Liver (tissue), 9 donors: ENCODE results near the gene IKZF3. TPM values are rescaled to one million over a fixed set of nuclear protein-coding genes. Genes with fewer than 3 reads are reported as not detected.

Source experiments
- DNase-seq: peaks from one replicate; pipeline ENCODE4 v3.0.0-alpha.2; 2017; ENCODE audit warnings: low spot score
- H3K27ac ChIP-seq, 2 donors: one replicate each; pipeline ENCODE4 v1.7.0; 2013; ENCODE audit warnings: inconsistent platforms in 2 of 2, low read length in 2 of 2, control low read depth in 1 of 2, low read depth in 1 of 2, mild to moderate bottlenecking in 1 of 2
- H3K27me3 ChIP-seq, 4 donors: one replicate each; pipeline versions ENCODE4 v1.6.1 to v1.7.0; 2013; ENCODE audit warnings: low read length in 3 of 4, inconsistent platforms in 1 of 4, mild to moderate bottlenecking in 1 of 4, moderate library complexity in 1 of 4; ENCODE audit not compliant: control insufficient read depth in 4 of 4, insufficient read depth in 4 of 4
- H3K36me3 ChIP-seq, 4 donors: one replicate each; pipeline versions ENCODE4 v1.6.1 to v1.7.0; 2013; ENCODE audit warnings: low read length in 3 of 4, mild to moderate bottlenecking in 3 of 4, low read depth in 1 of 4, moderate library complexity in 1 of 4; ENCODE audit not compliant: control insufficient read depth in 4 of 4, insufficient read depth in 3 of 4
- H3K4me1 ChIP-seq, 4 donors: one replicate each; pipeline versions ENCODE4 v1.6.1 to v1.7.0; 2013; ENCODE audit warnings: low read length in 3 of 4, mild to moderate bottlenecking in 3 of 4, moderate library complexity in 1 of 4; ENCODE audit not compliant: control insufficient read depth in 4 of 4, insufficient read depth in 4 of 4
- H3K4me3 ChIP-seq, 3 donors: one replicate each; pipeline versions ENCODE4 v1.6.1 to v1.7.0; 2013; ENCODE audit warnings: low read length in 3 of 3, control low read depth in 1 of 3, low read depth in 1 of 3, mild to moderate bottlenecking in 1 of 3
- H3K9ac ChIP-seq, 2 donors: one replicate each; pipeline ENCODE4 v1.7.0; 2013; ENCODE audit warnings: low read length in 2 of 2, mild to moderate bottlenecking in 2 of 2, moderate library complexity in 2 of 2, control low read depth in 1 of 2, low read depth in 1 of 2
- H3K9me3 ChIP-seq, 4 donors: one replicate each; pipeline versions ENCODE4 v1.6.1 to v1.7.0; 2013; ENCODE audit warnings: low read length in 3 of 4; ENCODE audit not compliant: control insufficient read depth in 4 of 4
- EGR1 ChIP-seq, 2 donors: IDR thresholded peaks; 2 replicates each; pipeline ENCODE4 v1.6.1; 2016 to 2018; ENCODE audit warnings: antibody characterized with exemption in 2 of 2, low read depth in 2 of 2
- FOXA1 ChIP-seq: IDR thresholded peaks from 2 replicates; pipeline ENCODE4 v1.6.1; 2016; ENCODE audit warnings: antibody characterized with exemption
- FOXA2 ChIP-seq: IDR thresholded peaks from 2 replicates; pipeline ENCODE4 v1.6.1; 2016; ENCODE audit warnings: antibody characterized with exemption
- GABPA ChIP-seq, 2 donors: IDR thresholded peaks in 1 of 2; conservative IDR thresholded peaks in 1 of 2; 2 replicates each; pipeline ENCODE4 v1.6.1; 2016; ENCODE audit warnings: antibody characterized with exemption in 2 of 2, mild to moderate bottlenecking in 1 of 2, moderate library complexity in 1 of 2
- HNF4A ChIP-seq, 2 donors: conservative IDR thresholded peaks; 2 replicates each; pipeline ENCODE4 v1.6.1; 2016; ENCODE audit warnings: antibody characterized with exemption in 2 of 2, mild to moderate bottlenecking in 2 of 2
- HNF4G ChIP-seq: IDR thresholded peaks from 2 replicates; pipeline ENCODE4 v1.6.1; 2016; ENCODE audit warnings: antibody characterized with exemption
- JUND ChIP-seq, 2 donors: IDR thresholded peaks; 2 replicates each; pipeline ENCODE4 v1.6.1; 2016; ENCODE audit warnings: antibody characterized with exemption in 2 of 2
- MAX ChIP-seq: IDR thresholded peaks from 2 replicates; pipeline ENCODE4 v1.6.1; 2016; ENCODE audit warnings: antibody characterized with exemption
- NR2F2 ChIP-seq: IDR thresholded peaks from 2 replicates; pipeline ENCODE4 v1.6.1; 2016; ENCODE audit warnings: antibody characterized with exemption
- RAD21 ChIP-seq, 2 donors: IDR thresholded peaks; 2 replicates each; pipeline ENCODE4 v1.6.1; 2016; ENCODE audit warnings: antibody characterized with exemption in 2 of 2, mild to moderate bottlenecking in 2 of 2
- RXRA ChIP-seq, 2 donors: IDR thresholded peaks; 2 replicates each; pipeline ENCODE4 v1.6.1; 2017 to 2018; ENCODE audit warnings: antibody characterized with exemption in 2 of 2, mild to moderate bottlenecking in 1 of 2
- SP1 ChIP-seq: IDR thresholded peaks from 2 replicates; pipeline ENCODE4 v1.6.1; 2018; ENCODE audit warnings: antibody characterized with exemption, mild to moderate bottlenecking
- TAF1 ChIP-seq: conservative IDR thresholded peaks from 2 replicates; pipeline ENCODE4 v1.6.1; 2016; ENCODE audit warnings: antibody characterized with exemption, mild to moderate bottlenecking
- YY1 ChIP-seq: IDR thresholded peaks from 2 replicates; pipeline ENCODE4 v1.6.1; 2016; ENCODE audit warnings: antibody characterized with exemption, mild to moderate bottlenecking
- polyA plus RNA-seq, 2 donors: library from polyadenylated mRNA; stranded (reverse) in 1 of 2; unstranded in 1 of 2; fragments of 200-250 nt in 1 of 2; fragments of >200 nt in 1 of 2; fragmentation: Nextera tagmentation in 1 of 2; extraction: Ambion mirVana in 1 of 2; gene quantifications; one replicate each; pipeline versions ENCODE4 v1.2.1 to v1.2.3, GENCODE V29; 2013 to 2015
- total RNA-seq, 2 donors: library from RNA; depleted of rRNA; stranded (reverse); fragments of >200 nt; gene quantifications; one replicate each; pipeline ENCODE4 v1.2.3, GENCODE V29; 2014
- TF ChIP-seq, protein P1 (sequence below): fragments of 150-350 bp; IDR thresholded peaks from 2 replicates; pipeline ENCODE4 v1.5.1; 2017; ENCODE audit warnings: improper control_type of control experiment, low read depth, low read length; ENCODE audit not compliant: missing input control
- TF ChIP-seq, protein P2 (sequence below): IDR thresholded peaks from 2 replicates; pipeline ENCODE4 v1.6.1; 2016; ENCODE audit warnings: antibody characterized with exemption
- TF ChIP-seq, protein P3 (sequence below): IDR thresholded peaks from 2 replicates; pipeline ENCODE4 v1.6.1; 2016; ENCODE audit warnings: antibody characterized with exemption
- TF ChIP-seq, protein P4 (sequence below): IDR thresholded peaks from 2 replicates; pipeline ENCODE4 v1.6.1; 2016; ENCODE audit warnings: antibody characterized with exemption, mild to moderate bottlenecking
- donor health status: healthy.
- donor health status: healthy.
- donor health status: healthy.
- donor health status: healthy.
- donor health status: healthy.

Gene IKZF3
- total and polyA plus RNA-seq, 4 donors, result 0.32 to 2.3 (median 0.83) TPM

- no peaks in the 10 kb centered on the region for H3K9me3 ChIP-seq
- H3K27ac ChIP-seq, result no peak overlapping the region
- H3K36me3 ChIP-seq, result no peaks in the 10 kb centered on the region
- no peaks in the 10 kb centered on the region for H3K4me1 ChIP-seq
- no peak overlapping the region for H3K9ac ChIP-seq
- no peaks in the 10 kb centered on the region for H3K27me3 ChIP-seq
- TF ChIP-seq HNF4G (no peak), FOXA2 (no peak), HNF4A (conservative IDR thresholded peaks at IDR 0.05) (no peak), MAX (no peak), GABPA (IDR thresholded peaks at IDR 0.05 in 1 of 2, conservative IDR thresholded peaks at IDR 0.05 in 1 of 2) (no peak), FOXA1 (no peak), TAF1 (no peak), JUND (IDR thresholded peaks at IDR 0.05) (no peak), NR2F2 (no peak), RAD21 (IDR thresholded peaks at IDR 0.05) (no peak), RXRA (IDR thresholded peaks at IDR 0.05) (no peak), EGR1 (IDR thresholded peaks at IDR 0.05; ENCODE audit: low read depth in 2 of 2) (no peak), YY1 (no peak), SP1 (no peak)
- TF ChIP-seq, protein P1, sequence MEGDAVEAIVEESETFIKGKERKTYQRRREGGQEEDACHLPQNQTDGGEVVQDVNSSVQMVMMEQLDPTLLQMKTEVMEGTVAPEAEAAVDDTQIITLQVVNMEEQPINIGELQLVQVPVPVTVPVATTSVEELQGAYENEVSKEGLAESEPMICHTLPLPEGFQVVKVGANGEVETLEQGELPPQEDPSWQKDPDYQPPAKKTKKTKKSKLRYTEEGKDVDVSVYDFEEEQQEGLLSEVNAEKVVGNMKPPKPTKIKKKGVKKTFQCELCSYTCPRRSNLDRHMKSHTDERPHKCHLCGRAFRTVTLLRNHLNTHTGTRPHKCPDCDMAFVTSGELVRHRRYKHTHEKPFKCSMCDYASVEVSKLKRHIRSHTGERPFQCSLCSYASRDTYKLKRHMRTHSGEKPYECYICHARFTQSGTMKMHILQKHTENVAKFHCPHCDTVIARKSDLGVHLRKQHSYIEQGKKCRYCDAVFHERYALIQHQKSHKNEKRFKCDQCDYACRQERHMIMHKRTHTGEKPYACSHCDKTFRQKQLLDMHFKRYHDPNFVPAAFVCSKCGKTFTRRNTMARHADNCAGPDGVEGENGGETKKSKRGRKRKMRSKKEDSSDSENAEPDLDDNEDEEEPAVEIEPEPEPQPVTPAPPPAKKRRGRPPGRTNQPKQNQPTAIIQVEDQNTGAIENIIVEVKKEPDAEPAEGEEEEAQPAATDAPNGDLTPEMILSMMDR, result no peak
- TF ChIP-seq, protein P2, sequence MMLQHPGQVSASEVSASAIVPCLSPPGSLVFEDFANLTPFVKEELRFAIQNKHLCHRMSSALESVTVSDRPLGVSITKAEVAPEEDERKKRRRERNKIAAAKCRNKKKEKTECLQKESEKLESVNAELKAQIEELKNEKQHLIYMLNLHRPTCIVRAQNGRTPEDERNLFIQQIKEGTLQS, result no peak
- TF ChIP-seq, protein P3, sequence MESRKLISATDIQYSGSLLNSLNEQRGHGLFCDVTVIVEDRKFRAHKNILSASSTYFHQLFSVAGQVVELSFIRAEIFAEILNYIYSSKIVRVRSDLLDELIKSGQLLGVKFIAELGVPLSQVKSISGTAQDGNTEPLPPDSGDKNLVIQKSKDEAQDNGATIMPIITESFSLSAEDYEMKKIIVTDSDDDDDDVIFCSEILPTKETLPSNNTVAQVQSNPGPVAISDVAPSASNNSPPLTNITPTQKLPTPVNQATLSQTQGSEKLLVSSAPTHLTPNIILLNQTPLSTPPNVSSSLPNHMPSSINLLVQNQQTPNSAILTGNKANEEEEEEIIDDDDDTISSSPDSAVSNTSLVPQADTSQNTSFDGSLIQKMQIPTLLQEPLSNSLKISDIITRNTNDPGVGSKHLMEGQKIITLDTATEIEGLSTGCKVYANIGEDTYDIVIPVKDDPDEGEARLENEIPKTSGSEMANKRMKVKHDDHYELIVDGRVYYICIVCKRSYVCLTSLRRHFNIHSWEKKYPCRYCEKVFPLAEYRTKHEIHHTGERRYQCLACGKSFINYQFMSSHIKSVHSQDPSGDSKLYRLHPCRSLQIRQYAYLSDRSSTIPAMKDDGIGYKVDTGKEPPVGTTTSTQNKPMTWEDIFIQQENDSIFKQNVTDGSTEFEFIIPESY, result no peak
- TF ChIP-seq, protein P4, sequence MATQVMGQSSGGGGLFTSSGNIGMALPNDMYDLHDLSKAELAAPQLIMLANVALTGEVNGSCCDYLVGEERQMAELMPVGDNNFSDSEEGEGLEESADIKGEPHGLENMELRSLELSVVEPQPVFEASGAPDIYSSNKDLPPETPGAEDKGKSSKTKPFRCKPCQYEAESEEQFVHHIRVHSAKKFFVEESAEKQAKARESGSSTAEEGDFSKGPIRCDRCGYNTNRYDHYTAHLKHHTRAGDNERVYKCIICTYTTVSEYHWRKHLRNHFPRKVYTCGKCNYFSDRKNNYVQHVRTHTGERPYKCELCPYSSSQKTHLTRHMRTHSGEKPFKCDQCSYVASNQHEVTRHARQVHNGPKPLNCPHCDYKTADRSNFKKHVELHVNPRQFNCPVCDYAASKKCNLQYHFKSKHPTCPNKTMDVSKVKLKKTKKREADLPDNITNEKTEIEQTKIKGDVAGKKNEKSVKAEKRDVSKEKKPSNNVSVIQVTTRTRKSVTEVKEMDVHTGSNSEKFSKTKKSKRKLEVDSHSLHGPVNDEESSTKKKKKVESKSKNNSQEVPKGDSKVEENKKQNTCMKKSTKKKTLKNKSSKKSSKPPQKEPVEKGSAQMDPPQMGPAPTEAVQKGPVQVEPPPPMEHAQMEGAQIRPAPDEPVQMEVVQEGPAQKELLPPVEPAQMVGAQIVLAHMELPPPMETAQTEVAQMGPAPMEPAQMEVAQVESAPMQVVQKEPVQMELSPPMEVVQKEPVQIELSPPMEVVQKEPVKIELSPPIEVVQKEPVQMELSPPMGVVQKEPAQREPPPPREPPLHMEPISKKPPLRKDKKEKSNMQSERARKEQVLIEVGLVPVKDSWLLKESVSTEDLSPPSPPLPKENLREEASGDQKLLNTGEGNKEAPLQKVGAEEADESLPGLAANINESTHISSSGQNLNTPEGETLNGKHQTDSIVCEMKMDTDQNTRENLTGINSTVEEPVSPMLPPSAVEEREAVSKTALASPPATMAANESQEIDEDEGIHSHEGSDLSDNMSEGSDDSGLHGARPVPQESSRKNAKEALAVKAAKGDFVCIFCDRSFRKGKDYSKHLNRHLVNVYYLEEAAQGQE, result no peak
- DNase-seq, result no peak
- no peak overlapping the region for H3K4me3 ChIP-seq
Observed at GRCh38 chr17:39772415-39772814, 91.7 kb downstream of the IKZF3 start.
